RWPE1 (cell line): Measurements from ENCODE around the gene ENPP6.

ENCODE experiments used
- CTCF ChIA-PET: fragments of 350-600 bp; sonication (Branson Sonifier 250); formaldehyde crosslinking; extraction: SDS; loops from one replicate; lab custom pipeline; 2021; lab: Yijun Ruan, JAX
- POLR2A ChIA-PET: fragments of 400-600 bp; formaldehyde crosslinking; extraction: SDS; loops from one replicate; lab custom pipeline; 2020; ENCODE audit warnings: antibody characterized with exemption; ENCODE audit not compliant: low non-redundant PET; lab: Yijun Ruan, JAX
- DNase-seq: peaks from one replicate; pipeline ENCODE4 v3.0.0; 2012; ENCODE audit warnings: low spot score
- H3K27ac ChIP-seq: fragments of 450-650 bp; 2 replicates; pipeline ENCODE4 v1.5.1; 2017
- CTCF ChIP-seq: fragments of 450-650 bp; conservative IDR thresholded peaks from 2 replicates; pipeline ENCODE4 v1.5.1; 2017; ENCODE audit warnings: low read depth, mild to moderate bottlenecking

ENPP6 gene

GRCh38 chr4:184108006-184108501, 109.6 kb downstream of the ENPP6 start:
- H3K27ac ChIP-seq = no peak overlapping the region
- no peak for DNase-seq
- TF ChIP-seq CTCF = no peak
- ChIA-PET CTCF (no interaction called here), POLR2A (no interaction called here)

- no peak for TF ChIP-seq CTCF
- ChIA-PET POLR2A (no interaction called here), CTCF (no interaction called here)
- no peak for DNase-seq
- H3K27ac ChIP-seq = no peak overlapping the region
Measured at GRCh38 chr4:184104419-184105101, 113.1 kb downstream of the ENPP6 start.

- DNase-seq = no peak
- ChIA-PET CTCF (no interaction called here), POLR2A (no interaction called here)
- TF ChIP-seq CTCF = no peak
- H3K27ac ChIP-seq = no peak overlapping the region
Measured at GRCh38 chr4:184103527-184104264, 114.0 kb downstream of the ENPP6 start.

GRCh38 chr4:184102927-184103326, 114.7 kb downstream of the ENPP6 start:
- no peak for TF ChIP-seq CTCF
- DNase-seq = no peak
- POLR2A ChIA-PET = no interaction called here
- no peak overlapping the region for H3K27ac ChIP-seq
- CTCF ChIA-PET = no interaction called here

- ChIA-PET CTCF (no interaction called here), POLR2A (no interaction called here)
- no peak for DNase-seq
- no peak for TF ChIP-seq CTCF
- no peak overlapping the region for H3K27ac ChIP-seq
Measured at GRCh38 chr4:184102488-184102887, 115.2 kb downstream of the ENPP6 start.

- no peak overlapping the region for H3K27ac ChIP-seq
- DNase-seq = no peak
- POLR2A ChIA-PET = no interaction called here
- TF ChIP-seq CTCF = no peak
- CTCF ChIA-PET = no interaction called here
Measured at GRCh38 chr4:184101711-184102110, 116.0 kb downstream of the ENPP6 start.
